ENCODE data around the gene RAB3D.

- TF ChIP-seq CTCF (IDR thresholded peaks at IDR 0.05) (no peak), POLR2A (IDR thresholded peaks at IDR 0.05) (no peak)
Observed at GRCh38 chr19:11274533-11275086, 64.8 kb downstream of the RAB3D start.
